HT1080 (cell line): ENCODE results near the gene ARL3. TPM values are rescaled to one million over a fixed set of nuclear protein-coding genes. Genes with fewer than 3 reads are reported as not detected.

Source experiments
- DNase-seq: peaks from one replicate; pipeline ENCODE4 v3.0.0-alpha.2; 2015; ENCODE audit warnings: low read depth
- total RNA-seq: library from RNA; depleted of rRNA; stranded (reverse); fragments of >200 nt; shearing (Covaris generic); gene quantifications from 2 replicates; pipeline ENCODE4 v1.2.3, GENCODE V29; 2014

The ARL3 gene
- total RNA-seq, 1 experiment from 2014 or later = 5.6 TPM

DNA sequence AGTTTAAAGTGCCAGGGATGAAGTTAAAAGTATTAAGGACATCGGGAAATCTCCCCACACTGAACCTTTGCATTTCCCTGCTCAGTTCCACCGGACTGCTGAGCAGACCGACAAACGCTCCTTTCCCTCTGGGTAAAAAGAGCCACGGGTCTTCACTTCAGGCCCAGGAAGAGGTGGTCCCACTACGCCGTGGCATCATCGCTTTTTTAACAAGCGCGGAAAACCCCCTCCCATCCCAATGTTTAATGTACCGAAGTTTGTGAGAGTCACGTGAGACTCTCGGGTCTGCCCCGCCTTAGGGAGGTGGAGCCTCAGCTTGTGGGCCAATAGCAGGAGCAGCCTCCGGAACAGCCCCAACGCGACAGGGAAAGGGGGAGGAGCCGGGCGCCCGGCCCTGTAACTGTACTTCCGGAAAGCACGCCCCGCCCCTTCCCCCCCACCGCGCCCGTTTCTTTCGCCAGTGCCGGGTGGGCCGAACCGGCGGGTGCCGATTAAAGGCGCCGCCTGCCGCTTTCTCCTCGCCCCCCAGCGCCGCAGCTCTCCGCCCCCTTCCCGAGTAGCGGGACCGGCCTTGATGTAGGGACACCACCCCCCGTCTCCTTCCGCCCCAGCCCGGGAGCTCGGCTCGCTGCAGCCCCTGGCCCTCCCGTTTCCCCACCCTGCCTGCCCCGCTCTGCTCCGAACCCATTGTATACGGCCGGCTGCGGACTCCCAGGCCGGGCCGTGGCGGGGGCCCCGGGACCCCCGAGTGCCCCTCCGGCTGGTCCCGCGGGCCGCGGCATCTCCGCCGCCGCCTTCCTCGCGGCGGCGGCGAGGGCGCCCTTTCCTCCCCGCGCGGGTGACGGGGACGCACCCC lies 72.1 kb downstream of the ARL3 start:
- peak; percentile 96 for DNase-seq

DNA sequence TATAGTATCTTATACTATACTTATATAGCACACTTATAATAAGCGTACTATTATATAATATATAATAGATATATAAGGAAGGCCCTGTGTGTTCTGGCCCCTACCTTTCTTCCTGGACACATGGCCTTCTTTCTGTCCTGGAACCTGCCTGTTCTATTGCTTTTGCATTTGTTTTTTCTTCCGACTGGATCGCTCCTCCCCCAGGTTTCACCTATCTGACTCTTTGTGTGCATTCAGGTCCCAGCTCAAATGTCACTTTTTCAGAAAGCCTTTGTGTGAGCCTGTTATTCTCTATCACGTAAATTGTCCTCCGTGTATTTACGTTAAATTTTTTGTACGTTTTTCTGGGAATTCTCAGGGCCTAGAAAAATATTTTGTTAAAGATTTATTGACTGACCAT lies 72.8 kb downstream of the ARL3 start:
- DNase-seq = no peak

DNA sequence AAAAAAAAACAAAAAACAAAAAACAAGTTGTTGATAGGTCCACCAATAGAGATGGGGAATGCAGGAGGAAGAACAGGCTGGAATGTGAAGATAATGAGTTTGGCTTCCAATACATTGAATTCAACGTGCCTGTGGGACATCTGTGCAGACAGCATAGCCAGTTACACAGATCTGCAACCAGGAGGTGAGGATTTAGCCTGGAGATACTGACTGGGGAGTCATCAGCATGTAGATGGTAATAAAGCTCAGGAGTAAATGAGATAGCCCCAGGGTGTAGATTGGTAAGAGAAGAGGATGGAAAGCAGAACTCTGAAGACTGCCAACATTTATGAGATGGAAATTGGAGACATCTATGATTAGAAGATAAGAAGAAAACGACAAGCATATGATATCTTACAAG lies 74.7 kb downstream of the ARL3 start:
- DNase-seq = no peak

DNA sequence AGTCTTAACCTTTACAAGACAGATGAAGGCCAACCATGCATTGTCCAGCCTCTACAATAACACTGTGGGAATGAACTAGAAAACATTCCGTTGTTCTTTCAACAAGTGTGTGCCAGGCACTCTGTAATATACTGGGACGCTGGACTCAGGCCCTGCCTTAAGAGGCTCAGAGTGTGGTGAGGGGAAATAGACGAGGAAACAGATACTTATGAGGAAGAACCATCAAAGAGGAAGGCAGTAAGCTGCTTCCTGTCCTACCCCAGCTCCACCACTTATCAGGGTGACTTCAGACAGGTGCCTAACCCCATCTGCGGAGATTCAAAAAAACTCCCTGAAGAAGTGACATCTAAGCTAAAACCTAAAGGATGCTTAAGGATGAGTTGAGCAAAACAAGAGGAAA lies 78.8 kb downstream of the ARL3 start:
- no peak for DNase-seq

DNA sequence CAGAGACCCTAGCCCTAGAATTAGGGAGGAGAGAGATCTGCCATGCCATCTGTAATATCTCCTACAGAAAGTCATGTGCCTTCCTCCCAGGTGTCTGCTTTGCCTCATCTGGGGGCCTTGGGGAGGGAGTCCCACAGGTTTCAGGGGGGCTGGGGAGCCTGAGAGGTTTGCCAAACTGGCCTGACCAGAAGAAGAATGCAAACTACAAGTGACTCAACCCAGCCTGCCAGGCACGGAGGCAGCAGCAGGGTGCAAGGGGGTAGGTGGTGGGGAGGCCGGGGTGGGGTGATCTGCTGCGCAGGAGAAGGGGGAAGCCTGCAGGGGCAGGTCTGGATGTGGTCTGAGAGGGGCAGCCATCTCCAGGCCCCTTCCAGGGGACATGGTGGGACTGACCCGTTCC lies 79.5 kb downstream of the ARL3 start:
- DNase-seq = no peak

DNA sequence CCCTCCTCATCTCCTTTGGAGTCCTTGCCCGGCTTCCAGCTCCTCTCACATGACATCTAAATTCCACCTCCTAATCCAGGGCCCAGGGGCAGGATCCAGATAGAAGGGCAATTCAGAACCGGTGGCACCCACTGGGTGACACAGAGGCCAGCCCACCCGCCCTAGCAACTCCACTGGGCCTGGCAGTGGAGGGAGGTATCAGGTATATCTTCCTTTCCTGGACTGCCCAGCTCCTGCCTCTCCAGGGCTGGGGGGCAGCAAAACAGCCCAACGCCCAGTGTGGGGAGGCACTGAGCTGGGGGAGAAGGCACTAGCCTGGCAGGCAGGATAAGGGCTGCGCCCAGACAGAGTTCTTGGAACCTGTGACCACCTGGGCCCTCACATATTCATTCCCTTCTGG lies 80.3 kb downstream of the ARL3 start:
- no peak for DNase-seq

DNA sequence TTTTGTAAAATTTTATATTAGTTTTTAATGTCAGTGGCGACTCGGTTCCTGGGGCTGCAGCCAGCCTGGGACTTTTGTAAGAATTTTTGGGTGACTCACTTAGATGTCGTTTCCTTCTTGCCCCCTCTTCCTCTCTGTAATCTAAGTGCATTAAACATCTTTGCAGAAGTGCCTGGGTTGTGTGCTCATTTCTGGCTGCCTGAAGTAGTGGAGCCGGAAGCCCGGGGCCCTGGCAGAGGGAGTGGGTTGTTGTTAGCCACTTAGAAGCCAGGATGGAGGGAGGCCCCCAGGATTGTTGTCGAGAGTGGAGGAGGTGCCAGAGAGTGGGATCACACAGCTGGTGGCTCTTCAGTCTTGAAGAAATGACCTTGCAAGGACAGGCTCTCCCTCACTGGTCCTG lies 80.9 kb downstream of the ARL3 start:
- peak; percentile 93 for DNase-seq

DNA sequence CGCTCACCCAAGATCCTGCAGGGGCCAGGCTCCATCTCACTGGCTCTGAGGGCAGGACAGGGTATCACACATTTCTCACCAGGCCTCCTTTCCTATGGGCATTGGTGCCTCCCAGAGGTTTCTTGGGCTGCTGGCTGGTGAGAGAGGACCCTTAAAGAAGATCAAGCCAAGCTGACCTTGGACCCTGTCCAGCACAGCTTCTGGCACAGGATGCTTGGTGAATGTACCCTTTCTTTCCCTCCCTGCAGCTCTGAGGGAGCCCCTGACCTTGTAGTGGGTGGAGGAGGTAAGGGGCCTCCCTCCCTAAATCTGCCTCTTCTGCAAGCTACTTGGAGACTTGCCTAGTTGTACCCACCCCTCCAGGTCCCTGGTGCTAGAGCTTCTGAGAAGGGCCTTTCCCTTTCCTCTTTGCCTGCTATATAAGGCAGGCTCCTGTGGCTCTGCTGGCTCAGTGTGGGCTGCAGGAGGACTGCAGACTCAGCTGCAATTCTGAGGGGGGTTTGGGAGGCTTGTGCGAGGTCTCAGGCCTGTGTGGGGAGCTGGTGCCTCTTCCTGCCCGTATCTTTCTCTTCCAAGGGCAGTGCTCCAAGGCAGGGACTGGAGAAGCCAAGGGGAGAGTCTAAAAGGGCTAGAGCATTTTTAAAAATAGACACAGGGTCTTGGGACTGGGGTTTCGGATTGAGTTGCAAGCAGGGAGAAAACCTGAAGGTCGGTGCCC lies 81.6 kb downstream of the ARL3 start:
- DNase-seq = peak; percentile 75

DNA sequence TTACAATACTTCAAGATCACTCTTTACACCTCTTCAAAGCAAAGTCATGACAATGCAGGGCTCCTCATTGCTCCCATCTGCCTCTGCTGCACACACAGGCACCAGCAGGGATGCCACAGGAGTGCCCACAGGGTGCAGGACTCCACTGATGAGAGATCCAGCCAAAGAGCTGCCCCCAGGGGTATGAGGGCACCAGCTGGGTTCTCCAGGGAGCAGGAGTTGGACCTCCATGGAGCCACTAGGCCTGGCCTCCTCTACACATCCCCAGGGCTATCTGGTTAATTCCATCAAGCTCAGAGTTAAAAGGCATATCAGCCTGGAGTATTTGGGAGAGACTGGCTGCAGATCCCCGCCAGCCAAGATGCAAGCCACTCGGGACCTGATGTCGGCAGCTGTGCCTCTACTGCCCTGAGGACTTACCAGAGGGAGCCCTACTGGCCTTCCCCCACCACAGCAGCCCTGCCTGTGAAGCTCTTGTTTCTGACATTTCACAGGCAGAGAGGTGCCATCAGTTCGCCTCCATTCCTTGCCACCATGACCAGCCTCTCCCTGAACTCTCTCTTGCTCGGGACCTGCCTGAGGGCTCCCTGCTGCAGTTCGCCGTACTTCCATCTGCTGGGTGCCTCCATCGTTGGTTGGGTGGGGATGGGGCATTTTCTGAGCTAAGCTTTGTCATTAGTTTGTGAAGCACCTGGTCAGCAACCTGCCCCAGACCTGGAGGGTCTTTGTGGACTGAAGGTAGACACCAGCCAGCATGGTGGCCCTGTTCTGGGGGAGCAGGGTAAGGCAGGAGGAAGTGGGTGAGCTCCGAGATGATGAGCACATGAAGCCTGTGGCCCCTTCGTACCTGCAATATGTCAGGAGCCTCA lies 82.4 kb downstream of the ARL3 start:
- no peak for DNase-seq

DNA sequence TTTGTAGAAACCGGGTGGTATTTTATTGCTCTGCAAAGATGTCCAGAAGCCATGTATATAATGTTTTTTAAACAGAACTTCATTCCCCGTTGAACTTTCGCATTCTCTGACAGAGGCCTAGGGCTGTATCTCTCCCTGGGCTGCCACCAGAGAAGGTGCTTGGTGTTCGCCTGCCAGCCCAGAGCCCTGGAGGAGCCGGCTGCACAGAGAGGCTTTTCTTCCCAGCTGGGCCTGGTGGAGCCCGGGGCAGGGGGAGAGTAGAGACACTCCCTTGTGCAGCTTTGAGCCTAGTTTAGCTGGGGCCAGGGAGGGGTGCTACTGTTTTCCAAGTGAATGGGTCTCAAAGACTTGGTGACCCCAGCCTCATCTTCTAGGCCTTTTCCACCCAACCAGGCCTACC lies 83.5 kb downstream of the ARL3 start:
- DNase-seq = no peak

DNA sequence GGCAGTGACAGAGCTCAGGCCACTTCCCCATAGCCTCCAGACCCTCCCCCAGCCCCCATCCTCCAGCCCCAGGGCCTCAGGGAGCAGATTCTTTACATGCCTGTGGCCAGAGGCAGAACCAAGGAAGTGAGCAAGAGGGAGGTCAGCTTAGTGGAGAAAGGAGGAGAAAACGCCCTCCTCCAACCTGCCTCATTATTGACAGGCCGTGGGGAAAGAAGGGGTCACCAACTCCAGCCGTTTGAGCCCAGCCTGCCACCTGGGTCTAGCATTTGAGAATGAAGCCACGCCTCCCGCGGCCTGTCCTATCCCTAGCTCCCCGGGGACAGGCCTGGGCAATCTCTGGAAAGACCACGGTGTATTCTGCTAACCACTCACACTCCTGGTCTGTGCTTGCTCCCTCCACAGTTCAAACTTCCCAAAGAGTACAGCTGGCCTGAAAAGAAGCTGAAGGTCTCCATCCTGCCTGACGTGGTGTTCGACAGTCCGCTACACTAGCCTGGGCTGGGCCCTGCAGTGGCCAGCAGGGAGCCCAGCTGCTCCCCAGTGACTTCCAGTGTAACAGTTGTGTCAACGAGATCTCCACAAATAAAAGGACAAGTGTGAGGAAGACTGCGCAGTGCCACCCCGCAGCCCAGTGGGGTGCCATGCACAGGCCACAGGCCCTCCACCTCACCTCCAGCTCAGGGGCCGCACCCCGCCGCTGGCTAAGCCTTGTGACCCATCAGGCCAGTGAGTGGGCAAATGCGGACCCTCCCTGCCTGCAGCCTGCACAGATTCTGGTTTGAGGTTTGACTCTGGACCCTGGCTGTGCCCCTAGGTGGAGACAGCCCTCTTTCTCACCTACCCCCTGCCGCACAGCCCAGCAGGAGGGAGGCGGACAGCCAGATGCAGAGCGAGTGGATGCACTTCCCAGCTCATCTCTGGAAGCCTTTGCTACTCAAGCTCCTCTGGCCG lies 84.3 kb downstream of the ARL3 start:
- DNase-seq = peak; percentile 98

DNA sequence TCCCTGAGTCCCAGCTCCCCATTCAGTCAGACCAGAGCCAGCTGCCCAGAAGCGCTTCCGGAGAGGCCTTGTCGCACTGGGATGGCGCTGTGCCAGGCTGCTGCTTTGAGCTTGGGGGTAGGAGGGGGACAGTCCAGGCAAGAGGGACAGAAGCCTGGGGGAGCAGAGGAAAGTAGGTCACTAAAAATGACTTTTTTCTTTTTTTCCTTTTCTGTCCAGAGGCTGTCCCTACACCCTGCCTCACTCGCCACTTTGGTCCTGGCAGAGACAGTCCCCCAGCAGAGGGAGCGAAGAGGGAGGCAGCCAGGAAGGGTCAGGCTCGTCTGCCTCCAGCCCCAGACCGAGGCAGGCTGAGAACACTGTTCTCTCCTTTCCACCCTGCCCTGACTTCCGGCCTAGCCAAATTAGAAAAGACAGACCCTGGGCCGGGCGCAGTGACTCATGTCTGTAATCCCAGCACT lies 85.7 kb downstream of the ARL3 start:
- peak; percentile 43 for DNase-seq

DNA sequence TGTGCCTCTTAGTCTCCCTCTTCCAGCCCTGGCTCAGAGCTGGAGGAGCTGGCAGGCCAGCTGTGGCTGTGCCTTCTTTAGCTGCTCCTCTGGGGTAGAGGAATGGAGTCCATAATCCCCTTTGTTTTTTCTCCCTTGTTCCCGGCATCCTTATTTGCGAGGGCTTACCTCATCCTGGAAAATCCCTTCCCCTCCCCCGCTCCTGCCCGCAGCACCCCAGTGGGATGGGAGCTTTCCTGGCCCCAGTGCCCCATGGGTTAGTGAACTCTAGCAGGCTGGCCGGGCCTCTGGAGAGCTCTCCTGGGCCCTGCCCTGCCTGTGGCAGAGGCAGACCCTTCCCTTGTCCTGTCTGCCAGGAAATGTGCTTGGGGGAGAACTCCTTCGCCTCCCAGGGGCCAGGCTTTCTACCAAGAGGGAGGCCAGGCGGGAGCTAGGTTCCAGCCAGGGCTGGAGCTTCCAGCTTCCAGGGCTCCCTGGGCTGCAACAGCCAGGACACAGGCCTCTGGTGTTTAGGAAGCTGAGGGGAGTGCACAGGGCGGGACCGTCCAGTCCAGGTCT lies 86.4 kb downstream of the ARL3 start:
- DNase-seq = no peak

DNA sequence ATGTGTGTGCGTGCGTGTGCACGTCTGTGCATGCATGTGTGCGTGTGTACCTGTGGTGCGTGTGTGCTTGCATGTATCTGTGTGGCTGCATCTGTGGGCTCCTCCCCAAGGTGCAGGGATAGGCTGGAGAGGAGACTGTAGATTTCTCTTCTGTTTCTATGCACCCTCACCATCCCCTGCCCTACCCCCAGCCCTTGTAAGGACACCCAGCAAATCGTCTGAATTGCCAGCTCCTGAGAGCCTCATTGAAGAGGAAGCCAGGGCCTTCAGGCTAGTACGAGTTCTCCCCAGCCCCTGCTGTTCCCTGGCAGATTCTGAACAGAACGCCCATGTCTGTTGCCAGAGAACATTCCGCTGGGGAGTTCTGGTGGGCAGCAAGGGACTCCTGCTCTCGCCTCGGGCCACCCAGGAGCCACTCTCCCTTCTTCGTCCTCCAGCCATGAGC lies 86.9 kb downstream of the ARL3 start:
- DNase-seq = no peak

DNA sequence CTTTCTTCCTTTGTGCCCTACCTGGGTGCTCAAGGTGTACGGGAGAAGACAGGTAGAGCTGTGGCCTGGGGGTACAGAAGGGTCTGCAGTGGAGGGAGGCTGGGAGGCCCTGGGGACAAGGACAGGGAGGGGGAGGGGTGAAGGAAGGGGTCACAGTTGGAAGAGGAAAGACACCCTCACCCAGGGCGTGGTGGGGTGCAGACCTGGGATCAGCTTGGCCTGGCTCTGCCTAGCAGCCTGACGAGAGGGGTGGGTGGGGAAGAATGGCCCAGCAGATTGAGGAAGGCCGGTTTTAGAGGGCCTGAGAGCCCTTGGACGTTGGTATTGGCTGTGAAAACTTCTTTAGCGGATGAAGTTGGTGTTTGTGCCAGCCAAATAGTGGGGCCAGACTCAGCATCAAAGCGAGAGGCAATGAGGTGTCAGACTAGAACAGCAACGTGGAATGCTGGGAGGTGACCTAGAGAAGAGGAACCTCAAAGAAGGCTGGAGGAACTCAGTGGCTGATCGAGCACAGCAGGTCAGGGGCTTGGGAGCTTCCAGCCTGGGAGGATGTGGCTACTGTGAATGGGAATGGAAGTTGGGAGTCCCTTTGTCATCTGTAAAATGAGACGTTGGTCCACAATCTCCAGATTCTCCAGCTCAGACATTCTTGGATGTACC lies 88.0 kb downstream of the ARL3 start:
- no peak for DNase-seq

DNA sequence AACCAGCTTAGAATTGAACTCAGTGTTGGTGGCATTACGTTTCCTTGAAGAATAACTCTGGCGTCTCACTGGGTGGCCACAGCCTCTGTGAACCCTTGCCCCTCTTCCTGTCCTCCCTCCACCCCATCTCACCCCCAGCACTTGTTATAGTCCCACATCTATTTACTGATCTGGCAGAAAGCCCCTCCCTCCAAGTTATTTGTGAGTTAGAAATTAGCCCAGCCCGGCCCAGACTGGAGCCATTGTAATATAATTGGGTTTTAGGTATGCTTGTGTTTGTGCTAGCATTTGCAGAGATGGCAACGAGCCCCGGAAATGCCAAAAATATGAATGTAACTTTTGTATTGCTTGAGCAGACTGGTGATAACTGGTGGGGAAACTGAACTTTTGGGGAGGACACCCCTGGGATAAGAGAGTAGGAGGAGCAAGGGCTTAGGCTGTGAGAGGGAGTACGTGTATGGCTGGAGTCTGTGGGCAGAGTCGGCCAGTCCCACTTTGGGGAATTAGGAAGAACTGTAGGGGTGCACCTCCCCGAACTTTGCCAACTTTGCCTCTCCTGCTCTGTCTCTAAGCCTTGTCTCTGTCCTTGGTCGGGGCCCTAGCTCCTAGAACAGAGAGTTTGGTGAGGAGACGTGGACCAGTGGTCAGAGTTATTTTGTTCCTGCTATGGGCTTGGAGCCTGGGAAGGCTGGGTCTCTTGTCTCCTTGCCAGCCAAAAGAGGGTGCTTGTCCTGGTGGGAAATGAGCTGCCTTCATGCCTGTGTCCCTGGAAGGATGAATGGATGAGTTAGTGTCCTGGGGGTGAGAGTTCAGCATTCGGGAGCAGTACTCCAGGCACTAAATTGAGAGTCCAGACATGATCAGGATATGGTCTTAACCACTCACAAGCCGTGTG lies 89.2 kb downstream of the ARL3 start:
- DNase-seq = no peak

DNA sequence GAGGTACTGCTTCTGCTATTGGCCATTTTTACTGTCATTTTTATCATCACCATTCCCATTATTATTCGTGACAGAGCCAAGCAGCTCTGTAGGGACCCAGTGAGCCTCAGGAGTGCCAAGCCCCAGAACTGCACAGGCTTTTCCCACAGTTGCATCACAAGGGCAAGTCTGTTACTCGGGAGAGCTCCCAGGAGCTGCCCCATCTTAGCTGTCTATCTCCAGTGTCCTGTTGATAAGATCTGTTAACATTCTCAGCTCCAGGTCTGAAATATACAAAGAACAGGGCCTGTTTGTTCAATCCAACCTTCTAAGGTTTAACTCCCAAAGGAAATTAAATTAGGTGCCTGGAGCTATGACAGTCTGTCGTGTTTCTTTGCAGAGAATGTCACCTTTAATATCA lies 90.1 kb downstream of the ARL3 start:
- DNase-seq = no peak
